GM18507 (cell line): ENCODE results near the gene URB1.
A peak's percentile ranks its signal among the peaks of the same experiment; 100 is the strongest.
"Not testable (repeated sequence)": the region's sequence is repeated elsewhere in the genome, so short reads cannot be mapped to it uniquely, and the experiment has no call there.

ENCODE experiments used
- DNase-seq: peaks from one replicate; pipeline ENCODE4 v3.0.0; 2011; ENCODE audit warnings: low read depth; ENCODE audit not compliant: insufficient read length; ENCODE audit errors: extremely low spot score
- FAIRE-seq: peaks from 2 replicates; lab custom pipeline; 2011; peaks lifted over from hg19 to GRCh38; lab: Jason Lieb, UNC

The URB1 gene

GRCh38 chr21:32304998-32305397, 87.8 kb downstream of the URB1 start:
- DNase-seq (no peak), FAIRE-seq (no peak)

- FAIRE-seq, result no peak
- no peak for DNase-seq
Measured at GRCh38 chr21:32303385-32303784, 89.4 kb downstream of the URB1 start.

DNA sequence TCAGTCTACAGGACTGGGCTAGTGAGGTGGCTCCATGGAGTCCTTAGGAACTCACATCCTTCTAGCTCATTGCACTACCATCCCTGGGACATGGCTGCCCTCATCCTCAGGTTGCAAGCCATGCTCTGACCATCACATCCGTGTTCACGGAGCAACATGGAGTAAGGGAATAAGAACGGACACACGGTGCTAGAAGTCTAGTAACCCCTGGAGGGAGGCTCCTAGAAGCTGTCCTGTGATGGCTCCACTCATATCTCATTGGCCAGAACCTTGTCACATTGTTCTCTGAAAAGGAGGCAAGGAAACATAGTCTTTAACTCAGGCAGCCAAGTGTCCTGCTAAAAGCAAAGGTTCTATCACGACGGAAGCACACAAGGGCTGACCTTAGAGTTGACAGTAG, 90.3 kb downstream of the URB1 start:
- FAIRE-seq (no peak), DNase-seq (no peak)

DNA sequence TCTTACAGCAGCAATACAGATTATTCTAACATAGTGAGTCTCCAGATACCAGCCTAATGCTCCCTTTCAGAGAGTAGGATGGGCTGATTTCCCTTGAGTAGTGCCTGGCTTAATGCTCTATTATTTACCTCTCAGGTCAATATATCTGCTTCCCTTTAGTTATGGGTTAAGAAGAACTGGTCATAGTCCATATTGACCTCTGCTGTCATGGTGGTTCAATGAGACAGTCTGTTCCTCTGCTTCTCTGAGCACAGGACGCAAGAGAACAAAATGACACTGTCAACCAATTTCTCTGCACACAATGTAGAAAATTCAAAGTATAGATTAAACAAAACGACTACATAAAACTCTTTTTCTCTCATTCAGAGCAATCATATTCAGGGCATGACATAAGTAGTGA, 91.2 kb downstream of the URB1 start:
- DNase-seq, result no peak
- FAIRE-seq, result no peak

DNA sequence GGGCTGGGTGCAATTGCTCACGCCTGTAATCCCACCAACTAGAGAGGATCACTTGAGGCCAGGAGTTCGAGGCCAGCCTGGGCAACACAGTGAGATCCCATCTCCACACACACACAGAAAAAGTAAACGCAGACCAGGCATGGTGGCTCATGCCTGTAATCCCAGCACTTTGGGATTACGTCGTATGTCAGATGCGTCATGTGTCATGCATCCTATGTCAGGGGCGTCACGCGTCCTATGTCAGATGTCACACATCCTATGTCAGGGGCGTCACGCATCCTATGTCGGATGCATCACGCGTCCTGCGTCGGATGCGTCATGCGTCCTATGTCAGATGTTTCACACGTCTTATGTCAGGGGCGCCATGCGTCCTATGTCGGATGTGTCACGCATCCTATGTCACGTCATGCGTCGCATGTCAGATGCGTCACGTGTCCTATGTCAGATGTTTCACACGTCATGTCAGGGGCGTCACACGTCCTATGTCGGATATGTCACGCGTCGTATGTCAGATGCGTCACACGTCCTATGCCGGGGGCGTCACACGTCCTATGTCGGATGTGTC, 92.6 kb downstream of the URB1 start:
- no peak for DNase-seq

GRCh38 chr21:32299695-32300094, 93.1 kb downstream of the URB1 start:
- no peak for FAIRE-seq
- DNase-seq, result no peak

More for the DNA sequence above, 92.6 kb downstream of the URB1 start:
- no peak for FAIRE-seq

DNA sequence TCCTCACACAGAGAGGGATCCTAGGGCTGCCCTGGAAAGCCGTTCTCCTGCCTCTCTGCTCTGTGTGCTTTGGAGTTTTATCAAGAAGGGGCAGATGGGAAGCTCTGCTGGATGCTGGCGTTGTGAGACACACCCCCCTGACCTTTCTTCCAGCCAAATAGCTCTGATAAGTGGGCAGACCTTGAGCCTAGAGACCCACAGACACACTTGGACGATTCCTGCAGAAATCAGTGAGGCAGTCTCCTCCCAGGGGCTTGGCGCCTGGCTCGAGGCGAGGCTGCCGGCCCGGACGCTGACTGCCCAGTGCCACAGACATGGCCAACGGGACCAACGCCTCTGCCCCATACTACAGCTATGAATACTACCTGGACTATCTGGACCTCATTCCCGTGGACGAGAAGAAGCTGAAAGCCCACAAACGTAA, 94.1 kb downstream of the URB1 start, which contains the start of gene MRAP:
Gene MRAP (plus strand): TSS at position 198 of the 424 bp plus-strand sequence. CDS start 117 bp downstream, at position 315.
- FAIRE-seq (no peak), DNase-seq (no peak)

DNA sequence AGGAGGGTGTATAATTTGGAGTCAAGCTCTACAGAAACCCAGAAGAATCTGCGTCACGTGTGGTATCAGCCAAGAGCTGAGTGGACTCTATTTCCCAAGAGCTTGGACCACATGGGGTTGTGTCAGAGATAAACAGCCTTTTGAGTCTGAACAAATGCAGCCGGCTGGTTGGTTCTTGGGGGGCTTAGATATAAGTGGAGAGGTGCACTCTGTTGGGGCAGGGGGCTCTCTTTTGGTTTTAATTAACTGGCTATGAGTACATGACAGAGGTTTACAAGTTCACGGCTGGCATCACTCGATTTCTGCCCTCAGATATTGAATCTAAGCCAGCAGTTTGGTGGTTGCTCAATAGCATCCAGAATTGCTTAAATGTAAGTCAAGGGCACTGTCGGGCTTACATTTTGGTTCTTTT, 94.7 kb downstream of the URB1 start:
- DNase-seq (no peak), FAIRE-seq (no peak)

DNA sequence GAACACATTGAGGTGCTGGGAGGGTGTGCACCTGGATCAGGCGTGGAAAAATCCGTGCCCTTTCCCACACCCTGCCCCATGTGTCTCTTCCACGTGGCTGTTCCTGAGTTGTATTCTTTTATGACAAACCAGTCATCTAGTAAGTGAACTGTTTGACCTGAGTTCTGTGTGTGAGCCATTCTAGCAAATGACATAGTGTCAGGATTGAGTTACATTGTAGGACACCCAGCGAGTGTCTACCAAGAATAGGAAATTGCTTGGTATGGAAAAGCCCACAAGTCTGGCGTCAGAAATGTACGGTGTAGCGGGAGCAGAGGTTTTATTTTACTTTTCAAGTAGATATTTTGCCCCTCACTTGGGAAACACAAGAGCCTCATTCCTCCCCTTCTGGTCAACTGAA, 95.4 kb downstream of the URB1 start:
- FAIRE-seq (no peak), DNase-seq (no peak)

- FAIRE-seq, result no peak
Measured at GRCh38 chr21:32285476-32285875, 107.3 kb downstream of the URB1 start.

DNA sequence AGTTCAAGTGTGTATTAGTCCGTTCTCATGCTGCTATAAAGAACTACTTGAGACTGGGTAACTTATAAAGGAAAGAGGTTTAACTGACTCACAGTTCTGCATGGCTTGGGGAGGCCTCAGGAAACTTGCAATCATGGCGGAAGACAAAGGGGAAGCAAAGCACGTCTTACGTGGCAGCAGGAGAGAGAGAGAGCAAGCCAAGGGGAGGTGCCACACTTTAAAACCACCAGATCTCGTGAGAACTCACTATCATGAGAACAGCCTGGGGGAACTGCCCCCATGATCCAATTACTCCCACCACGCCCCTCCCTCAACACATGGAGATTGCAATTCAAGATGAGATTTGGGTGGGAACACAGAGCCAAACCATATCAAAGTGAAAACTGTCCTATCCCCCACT, 109.8 kb downstream of the URB1 start:
- DNase-seq, result no peak
- FAIRE-seq, result no peak

More at GRCh38 chr21:32285476-32285875, 107.3 kb downstream of the URB1 start:
- DNase-seq, result no peak

DNA sequence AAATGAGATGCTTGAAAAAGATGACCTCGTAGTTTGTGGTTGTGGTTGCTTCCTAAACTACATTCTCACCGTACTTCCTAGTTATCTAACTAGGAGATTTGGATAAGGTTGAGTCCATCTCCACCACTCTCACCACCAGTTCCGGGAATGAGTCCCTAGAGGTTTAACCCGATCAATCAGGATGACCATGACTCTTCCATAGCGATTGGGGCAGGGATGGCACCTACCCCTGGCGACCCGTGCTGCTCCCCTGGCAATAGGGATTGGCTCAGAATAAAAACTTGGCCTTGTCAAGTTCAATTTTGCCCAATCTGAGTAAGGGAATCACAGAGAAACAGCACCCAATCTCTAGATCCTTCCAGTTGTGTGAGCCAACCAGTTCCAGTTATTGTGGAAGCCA, 111.3 kb downstream of the URB1 start:
- no peak for FAIRE-seq
- DNase-seq, result no peak

- DNase-seq (no peak), FAIRE-seq (no peak)
Measured at GRCh38 chr21:32279377-32279680, 113.5 kb downstream of the URB1 start.

GRCh38 chr21:32278518-32279376, 114.1 kb downstream of the URB1 start, which contains the start of gene MIS18A:
Gene MIS18A, minus strand, starts transcription at chr21:32279049. Its CDS starts 35 bp downstream, at chr21:32279014.
- DNase-seq (peak; percentile 92), FAIRE-seq (peak; percentile 93)

DNA sequence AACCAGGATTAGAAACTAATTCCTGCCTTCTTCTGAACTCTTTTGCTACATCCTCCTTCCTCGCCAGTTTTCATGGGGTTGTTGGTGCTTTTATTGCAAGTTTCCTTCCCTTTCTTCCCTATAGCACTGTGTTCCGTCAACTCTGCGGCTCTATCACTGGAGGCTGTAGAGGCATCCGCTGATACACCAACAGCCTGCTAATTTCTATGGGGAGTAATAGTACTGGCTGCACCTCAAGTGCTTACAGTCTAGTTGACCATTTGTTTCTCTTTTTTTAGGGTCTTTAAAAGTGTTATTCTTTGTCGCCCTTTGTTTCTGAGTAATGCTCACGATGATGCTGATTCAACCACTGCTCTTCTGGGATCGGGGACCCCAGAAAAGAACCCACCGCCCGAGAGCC, 114.7 kb downstream of the URB1 start:
- FAIRE-seq, result no peak
- DNase-seq, result no peak

- FAIRE-seq (no peak), DNase-seq (no peak)
Measured at GRCh38 chr21:32276671-32277070, 116.1 kb downstream of the URB1 start.

DNA sequence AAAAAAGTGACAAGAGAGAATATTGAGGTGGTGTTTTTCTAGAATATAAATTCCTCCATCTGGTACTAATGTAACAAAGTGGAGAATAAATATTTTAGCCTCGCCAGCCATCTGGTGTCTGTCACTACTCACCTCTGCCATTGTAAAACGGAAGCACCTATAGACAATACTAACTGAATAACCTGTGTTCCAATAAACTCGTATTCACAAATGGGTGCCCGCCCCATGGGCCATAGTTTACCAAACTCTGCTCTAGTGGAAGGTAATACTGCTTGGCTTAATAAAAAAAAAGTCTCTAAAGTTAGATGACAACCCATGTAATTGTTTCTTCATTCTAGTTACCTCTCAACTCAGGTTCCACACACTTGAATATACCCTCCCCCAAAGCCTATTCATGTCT, 122.1 kb downstream of the URB1 start:
- FAIRE-seq, result no peak
- DNase-seq, result no peak

GRCh38 chr21:32265321-32265720, 127.5 kb downstream of the URB1 start:
- FAIRE-seq, result not testable (repeated sequence)

GRCh38 chr21:32261929-32262328, 130.9 kb downstream of the URB1 start:
- DNase-seq (no peak), FAIRE-seq (no peak)

More at GRCh38 chr21:32265321-32265720, 127.5 kb downstream of the URB1 start:
- not testable (repeated sequence) for DNase-seq
